IMR-90 (cell line): ENCODE results near the gene KLHL7. TPM values are rescaled to one million over a fixed set of nuclear protein-coding genes. Genes with fewer than 3 reads are reported as not detected.

Experiments
- ATAC-seq: fragments of 200-7000 bp; cut with Tn5 transposase; 2 replicates; pipeline ENCODE4 v1.9.1; 2020; ENCODE audit warnings: low read depth, mild to moderate bottlenecking, moderate library complexity
- BruUV-seq: library from RNA; stranded (reverse); fragments of 400-500 nt; replicated peaks from 2 replicates; lab custom pipeline; 2021; lab: Mats Ljungman, UMichigan
- CTCF ChIA-PET: fragments of 300-600 bp; formaldehyde crosslinking; extraction: SDS; loops from one replicate; lab custom pipeline; 2021; ENCODE audit warnings: antibody characterized with exemption; lab: Yijun Ruan, JAX
- POLR2A ChIA-PET: fragments of 300-600 bp; sonication (Branson Sonifier 250); formaldehyde crosslinking; loops from one replicate; lab custom pipeline; 2022; ENCODE audit warnings: antibody characterized with exemption; ENCODE audit not compliant: unreplicated experiment; lab: Charles Lee
- DNase-seq: peaks from one replicate; pipeline ENCODE4 v3.0.0; 2013
- H2AFZ ChIP-seq: replicated peaks from 2 replicates; pipeline ENCODE3; 2013; ENCODE audit warnings: low read length, mild to moderate bottlenecking; ENCODE audit not compliant: poor library complexity
- H2AK5ac ChIP-seq: 2 replicates; pipeline ENCODE4 v1.6.1; 2013; ENCODE audit warnings: low read depth, low read length, inconsistent platforms
- H2AK9ac ChIP-seq: replicated peaks from 2 replicates; pipeline ENCODE3; 2013; ENCODE audit warnings: mild to moderate bottlenecking, low read depth, low read length, moderate library complexity; ENCODE audit not compliant: poor library complexity
- H2BK120ac ChIP-seq: 2 replicates; pipeline ENCODE4 v1.6.1; 2013; ENCODE audit warnings: low read depth, low read length, inconsistent platforms
- H2BK15ac ChIP-seq: 3 replicates; pipeline ENCODE4 v1.6.1; 2013; ENCODE audit warnings: low read depth, low read length, inconsistent platforms
- H2BK20ac ChIP-seq: 2 replicates; pipeline ENCODE4 v1.6.1; 2013; ENCODE audit warnings: low read depth, mild to moderate bottlenecking, inconsistent platforms, low read length, moderate library complexity
- H2BK5ac ChIP-seq: 2 replicates; pipeline ENCODE4 v1.6.1; 2013; ENCODE audit warnings: mild to moderate bottlenecking, low read depth, low read length, inconsistent platforms; ENCODE audit not compliant: poor library complexity, severe bottlenecking
- H3K14ac ChIP-seq: replicated peaks from 2 replicates; pipeline ENCODE4 v1.6.1; 2013; ENCODE audit warnings: low read depth, low read length, inconsistent platforms
- H3K18ac ChIP-seq: 2 replicates; pipeline ENCODE4 v1.6.1; 2013; ENCODE audit warnings: low read depth, low read length, control low read depth
- H3K23ac ChIP-seq: 2 replicates; pipeline ENCODE4 v1.6.1; 2013; ENCODE audit warnings: low read depth, low read length, inconsistent platforms
- H3K27ac ChIP-seq: 2 replicates; pipeline ENCODE4 v1.5.1; 2013; ENCODE audit warnings: mild to moderate bottlenecking, control low read depth, low read length; ENCODE audit not compliant: insufficient read depth
- H3K27me3 ChIP-seq: 2 replicates; pipeline ENCODE4 v1.6.1; 2013; ENCODE audit warnings: low read length; ENCODE audit not compliant: control insufficient read depth, insufficient read depth
- H3K36me3 ChIP-seq: 2 replicates; pipeline ENCODE4 v1.6.1; 2013; ENCODE audit warnings: low read length, mixed read lengths; ENCODE audit not compliant: control insufficient read depth, insufficient read depth
- H3K4ac ChIP-seq: 2 replicates; pipeline ENCODE4 v1.6.1; 2013; ENCODE audit warnings: low read depth, low read length, inconsistent platforms
- H3K4me1 ChIP-seq: 2 replicates; pipeline ENCODE4 v1.6.1; 2013; ENCODE audit warnings: low read length, mixed read lengths; ENCODE audit not compliant: control insufficient read depth, insufficient read depth
- H3K4me2 ChIP-seq: 2 replicates; pipeline ENCODE4 v1.6.1; 2013; ENCODE audit warnings: low read depth, mild to moderate bottlenecking, control low read depth, low read length, moderate library complexity
- H3K4me3 ChIP-seq: 2 replicates; pipeline ENCODE4 v1.5.1; 2013; ENCODE audit warnings: low read depth, mild to moderate bottlenecking, control low read depth, low read length, moderate library complexity; ENCODE audit not compliant: insufficient read depth
- H3K56ac ChIP-seq: 2 replicates; pipeline ENCODE4 v1.6.1; 2013; ENCODE audit warnings: low read length, inconsistent platforms; ENCODE audit not compliant: insufficient read depth; ENCODE audit errors: extremely low read depth
- H3K79me1 ChIP-seq, 2 experiments: 2 replicates each; pipeline ENCODE4 v1.6.1; 2013; ENCODE audit warnings: low read length in 2 of 2, inconsistent platforms in 1 of 2, low read depth in 1 of 2
- H3K9ac ChIP-seq: 2 replicates; pipeline ENCODE4 v1.6.1; 2013; ENCODE audit warnings: low read depth, low read length, control low read depth
- H3K9me1 ChIP-seq: 2 replicates; pipeline ENCODE4 v1.6.1; 2013; ENCODE audit warnings: low read length, inconsistent platforms; ENCODE audit not compliant: insufficient read depth
- H3K9me3 ChIP-seq: 2 replicates; pipeline ENCODE4 v1.6.1; 2013; ENCODE audit warnings: low read length; ENCODE audit not compliant: control insufficient read depth, insufficient read depth
- H4K20me1 ChIP-seq: 2 replicates; pipeline ENCODE4 v1.6.1; 2013; ENCODE audit warnings: low read length, inconsistent platforms; ENCODE audit not compliant: insufficient read depth
- H4K5ac ChIP-seq: 2 replicates; pipeline ENCODE4 v1.6.1; 2013; ENCODE audit warnings: mild to moderate bottlenecking, low read depth, low read length, control low read depth
- H4K8ac ChIP-seq, 2 experiments: 2 replicates each; pipeline ENCODE4 v1.6.1; 2013; ENCODE audit warnings: low read depth in 2 of 2, low read length in 2 of 2, control low read depth in 1 of 2, inconsistent platforms in 1 of 2
- H4K91ac ChIP-seq: 2 replicates; pipeline ENCODE4 v1.6.1; 2013; ENCODE audit warnings: low read depth, low read length, inconsistent platforms; ENCODE audit not compliant: insufficient read depth
- ELK1 ChIP-seq: fragments of 150-350 bp; IDR thresholded peaks from 2 replicates; pipeline ENCODE4 v1.6.1; 2016; ENCODE audit warnings: low read depth, mild to moderate bottlenecking, low read length, moderate library complexity, borderline replicate concordance
- MAFK ChIP-seq: IDR thresholded peaks from 2 replicates; pipeline ENCODE4 v1.6.1; 2012; ENCODE audit warnings: low read depth, low read length, improper control_type of control experiment
- MXI1 ChIP-seq: IDR thresholded peaks from 2 replicates; pipeline ENCODE4 v1.6.1; 2012; ENCODE audit warnings: low read depth, mild to moderate bottlenecking, low read length, moderate library complexity, borderline replicate concordance
- RAD21 ChIP-seq: IDR thresholded peaks from 2 replicates; pipeline ENCODE4 v1.6.1; 2012; ENCODE audit warnings: low read length, improper control_type of control experiment
- WGBS, 2 experiments: methylation state at CpG; one replicate each; pipeline versions ENCODE4 v1.1.5 to v1.1.7; 2013; ENCODE audit warnings: missing lambda C conversion rate in 2 of 2; ENCODE audit not compliant: insufficient read length in 1 of 2; ENCODE audit errors: extremely low coverage in 2 of 2; 5-methylcytosine and 5-hydroxymethylcytosine counted together
- dilution Hi-C: fragments of 300-500 bp; cut with HindIII; formaldehyde crosslinking; loops from one replicate; pipeline ENCODE4 v1.14.3; 2018; ENCODE audit warnings: low sequenced_read_pairs; ENCODE audit not compliant: unreplicated experiment
- in situ Hi-C: fragments of 300-500 bp; cut with MboI; formaldehyde crosslinking; loops from 3 replicates; pipeline ENCODE4 v1.14.3; 2019; ENCODE audit warnings: low sequenced_read_pairs, inconsistent platforms, mixed read lengths
- intact Hi-C: fragments of 100-400 bp; cut with micrococcal nuclease; formaldehyde crosslinking; loops from 2 replicates; pipeline ENCODE4 v1.10.0; 2022
- polyA plus RNA-seq, 3 experiments: library from polyadenylated mRNA; depleted of rRNA; stranded (reverse); fragments of >200 nt; gene quantifications; 2 replicates each; pipeline ENCODE4 v1.2.3, GENCODE V29; 2012; ENCODE audit warnings: low replicate concordance in 1 of 3
- total RNA-seq: library from RNA; depleted of rRNA; stranded (reverse); fragments of >200 nt; gene quantifications from 2 replicates; pipeline ENCODE4 v1.2.3, GENCODE V29; 2012
- TF ChIP-seq, protein P1 (sequence below): fragments of 150-350 bp; IDR thresholded peaks from 2 replicates; pipeline ENCODE4 v1.6.1; 2017; ENCODE audit warnings: mild to moderate bottlenecking, antibody characterized with exemption, low read length, low read depth

The KLHL7 gene
- total and polyA plus RNA-seq, 2 of the 4 experiments (the other 2 are of a cell fraction) = 24.6 to 29.2 TPM

DNA sequence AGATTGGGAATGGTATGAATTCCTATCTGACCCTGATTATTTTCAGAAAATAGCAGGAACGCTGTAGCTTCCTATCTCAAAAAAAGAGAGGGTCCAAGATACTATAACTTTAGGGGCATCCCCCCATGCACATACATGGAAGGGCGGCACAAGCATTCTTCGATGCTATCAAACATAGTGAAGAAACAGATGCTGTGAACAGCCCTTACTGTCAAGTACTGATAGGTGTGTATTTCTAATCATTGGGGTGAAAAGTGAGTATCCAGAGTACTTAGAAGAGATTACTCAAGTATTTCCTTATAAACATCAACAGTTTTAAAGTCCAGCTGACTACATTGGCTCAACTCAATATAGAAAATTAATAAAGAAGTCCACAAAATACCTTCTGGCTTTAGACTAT lies 59.3 kb downstream of the KLHL7 start:
- ATAC-seq (no peak), DNase-seq (no peak)
- no peak overlapping the region for H2AFZ ChIP-seq
- H2BK20ac ChIP-seq = no peak overlapping the region
- H3K18ac ChIP-seq = no peak overlapping the region
- in situ Hi-C loops (no loop called here), dilution Hi-C loops (no loop called here), intact Hi-C loops (no loop called here)
- no peaks in the 10 kb centered on the region for H3K9me1 ChIP-seq
- H4K91ac ChIP-seq = no peak overlapping the region
- TF ChIP-seq, protein P1, sequence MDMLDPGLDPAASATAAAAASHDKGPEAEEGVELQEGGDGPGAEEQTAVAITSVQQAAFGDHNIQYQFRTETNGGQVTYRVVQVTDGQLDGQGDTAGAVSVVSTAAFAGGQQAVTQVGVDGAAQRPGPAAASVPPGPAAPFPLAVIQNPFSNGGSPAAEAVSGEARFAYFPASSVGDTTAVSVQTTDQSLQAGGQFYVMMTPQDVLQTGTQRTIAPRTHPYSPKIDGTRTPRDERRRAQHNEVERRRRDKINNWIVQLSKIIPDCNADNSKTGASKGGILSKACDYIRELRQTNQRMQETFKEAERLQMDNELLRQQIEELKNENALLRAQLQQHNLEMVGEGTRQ = no peak
- TF ChIP-seq ELK1 = no peak
- TF ChIP-seq MAFK = no peak
- no peak for TF ChIP-seq RAD21
- no peak for TF ChIP-seq MXI1
- no peaks in the 10 kb centered on the region for H4K20me1 ChIP-seq
- H3K4me3 ChIP-seq = no peak overlapping the region
- no peak overlapping the region for H3K56ac ChIP-seq
- no TSS peak for BruUV-seq
- H2BK15ac ChIP-seq = no peak overlapping the region
- no peak overlapping the region for H2AK5ac ChIP-seq
- no CpG with 5 or more reads among the region's 3 CpGs for WGBS, 2 experiments
- no peak overlapping the region for H4K8ac ChIP-seq
- H3K9me3 ChIP-seq = no peaks in the 10 kb centered on the region
- H3K79me1 ChIP-seq = no peaks in the 10 kb centered on the region
- H3K4ac ChIP-seq = no peak overlapping the region
- H2BK120ac ChIP-seq = no peak overlapping the region
- H3K9ac ChIP-seq = no peak overlapping the region
- H2BK5ac ChIP-seq = no peak overlapping the region
- H3K27me3 ChIP-seq = no peaks in the 10 kb centered on the region
- no peak overlapping the region for H4K5ac ChIP-seq
- no peak overlapping the region for H3K4me2 ChIP-seq
- H3K23ac ChIP-seq = no peak overlapping the region
- POLR2A ChIA-PET = no interaction called here
- H3K4me1 ChIP-seq = no peaks in the 10 kb centered on the region
- no peak overlapping the region for H3K14ac ChIP-seq
- H3K27ac ChIP-seq = no peak overlapping the region
- H3K36me3 ChIP-seq = 0 out of 2 replicates have a peak, but pooled peaks cover 2% of the 10 kb centered on the region
- H2AK9ac ChIP-seq = no peak overlapping the region
- CTCF ChIA-PET = no interaction called here
